NCI-H2196 (cell line): ENCODE results near the gene DNAJC18.

Source experiments
- DNase-seq: peaks from one replicate; lab custom pipeline; 2025; ENCODE audit not compliant: unreplicated experiment; lab: John Stamatoyannopoulos, UW

DNAJC18 gene

DNA sequence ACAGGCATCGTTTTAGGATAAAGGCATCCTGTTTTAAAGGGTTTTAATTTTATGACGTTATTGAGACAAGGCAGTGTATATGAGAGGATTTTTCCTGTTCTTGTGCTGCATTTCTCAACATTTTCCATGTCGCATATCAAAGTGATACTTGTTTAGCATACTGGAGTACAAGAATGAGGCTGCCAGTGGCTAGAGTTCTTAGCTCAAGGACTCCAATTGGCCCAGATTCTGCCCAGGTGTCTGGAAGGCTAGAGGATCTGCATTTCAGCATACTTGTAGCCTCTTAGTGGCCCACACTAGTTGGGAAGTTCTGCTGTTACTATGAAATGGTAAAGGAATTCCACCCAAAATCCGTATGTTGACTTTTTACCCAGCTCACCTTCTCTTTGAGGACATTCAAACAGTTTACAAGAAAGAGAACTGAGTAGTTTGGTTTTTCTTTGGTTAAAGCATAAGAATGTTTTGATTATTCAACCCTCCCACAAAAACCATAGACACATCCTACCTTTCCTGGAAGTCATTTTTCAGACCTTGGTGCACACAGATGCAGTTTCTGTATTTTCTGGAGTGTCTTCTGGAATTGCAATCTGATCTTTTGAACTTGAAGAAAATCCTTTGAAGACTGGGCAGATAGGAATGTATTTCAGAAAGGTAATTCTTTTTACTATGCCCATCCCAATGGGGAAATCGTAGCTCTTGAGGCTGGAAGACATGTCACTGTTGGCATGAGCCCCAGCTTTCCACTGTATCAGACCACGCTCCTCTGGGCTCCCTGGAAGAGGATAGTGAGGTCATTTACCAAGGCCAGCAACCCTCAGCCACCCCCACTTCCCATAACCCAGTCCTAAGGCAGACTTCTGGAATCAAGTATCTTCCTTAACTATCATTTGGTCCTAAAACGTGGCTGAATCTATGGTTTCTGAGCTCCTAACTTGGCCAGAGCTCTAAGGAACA is 67.6 kb downstream of the DNAJC18 start:
- DNase-seq, result peak; percentile 15

DNA sequence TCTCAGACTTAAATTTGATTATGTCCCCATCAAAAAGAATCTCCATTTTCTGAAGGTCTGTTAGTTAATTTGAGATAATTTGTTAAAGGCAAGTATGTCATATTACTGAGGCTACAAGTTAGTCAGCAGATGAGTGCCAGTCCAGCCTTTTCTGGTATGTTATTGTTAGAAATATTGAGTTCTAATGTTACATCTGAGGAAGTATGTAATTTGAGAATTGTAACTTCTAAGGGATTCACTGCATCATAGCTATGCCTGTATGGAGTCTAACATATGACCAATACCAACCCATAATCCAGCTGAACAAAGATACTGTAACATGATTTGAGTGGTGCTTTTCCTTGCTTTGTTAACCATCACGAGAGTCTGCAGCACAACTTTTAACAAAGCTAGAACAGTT is 70.1 kb downstream of the DNAJC18 start:
- DNase-seq, result no peak

DNA sequence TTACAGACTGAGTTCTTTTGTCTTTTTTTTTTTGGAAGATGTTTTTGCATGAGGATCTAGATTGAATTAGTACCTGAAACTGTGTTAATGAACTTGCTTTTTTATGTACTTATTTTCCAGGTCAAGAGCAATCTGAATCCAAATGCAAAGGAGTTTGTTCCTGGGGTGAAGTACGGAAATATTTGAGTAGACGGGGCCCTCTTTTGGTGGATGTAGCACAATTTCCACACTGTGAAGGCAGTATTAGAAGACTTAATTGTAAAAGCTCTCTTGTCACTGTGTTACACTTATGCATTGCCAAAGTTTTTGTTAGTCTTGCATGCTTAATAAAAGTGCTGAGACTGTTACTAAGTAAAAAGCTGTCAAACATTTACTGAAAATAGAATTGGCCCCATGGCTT is 70.7 kb downstream of the DNAJC18 start:
- no peak for DNase-seq

DNA sequence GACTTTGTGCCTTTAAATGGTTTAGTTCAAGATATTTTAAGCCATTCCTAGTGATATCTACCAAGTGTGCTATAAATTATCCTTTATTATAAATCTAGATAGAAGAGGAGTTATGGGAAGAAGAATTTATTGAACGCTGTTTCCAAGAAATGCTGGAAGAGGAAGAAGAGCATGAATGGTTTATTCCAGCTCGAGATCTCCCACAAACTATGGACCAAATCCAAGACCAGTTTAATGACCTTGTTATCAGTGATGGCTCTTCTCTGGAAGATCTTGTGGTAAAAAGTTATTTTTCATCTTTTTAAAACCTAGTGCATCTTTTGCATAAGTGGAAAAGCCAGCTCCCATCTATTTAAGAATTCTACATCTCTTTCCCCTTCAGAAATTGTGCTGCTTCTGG is 74.9 kb downstream of the DNAJC18 start:
- no peak for DNase-seq

DNA sequence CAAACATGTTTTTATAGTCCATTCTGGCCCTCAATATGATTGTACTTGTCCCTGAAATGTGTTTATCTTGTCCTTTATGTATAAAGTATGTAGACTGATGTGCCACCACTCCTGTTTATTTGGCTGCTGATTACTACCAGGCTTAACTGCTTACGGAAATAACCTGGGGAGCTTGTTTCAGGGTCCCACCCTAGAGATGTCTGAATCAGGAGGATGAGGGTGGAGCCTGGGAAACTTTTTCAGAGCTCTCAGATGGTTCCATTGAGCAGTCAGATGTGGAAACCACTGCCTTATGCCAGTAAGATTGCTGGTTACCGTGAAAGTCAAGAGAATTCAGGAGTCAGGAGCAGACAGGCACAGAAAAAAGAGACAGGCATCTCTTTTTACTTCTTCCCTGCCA is 75.4 kb downstream of the DNAJC18 start:
- DNase-seq, result no peak

DNA sequence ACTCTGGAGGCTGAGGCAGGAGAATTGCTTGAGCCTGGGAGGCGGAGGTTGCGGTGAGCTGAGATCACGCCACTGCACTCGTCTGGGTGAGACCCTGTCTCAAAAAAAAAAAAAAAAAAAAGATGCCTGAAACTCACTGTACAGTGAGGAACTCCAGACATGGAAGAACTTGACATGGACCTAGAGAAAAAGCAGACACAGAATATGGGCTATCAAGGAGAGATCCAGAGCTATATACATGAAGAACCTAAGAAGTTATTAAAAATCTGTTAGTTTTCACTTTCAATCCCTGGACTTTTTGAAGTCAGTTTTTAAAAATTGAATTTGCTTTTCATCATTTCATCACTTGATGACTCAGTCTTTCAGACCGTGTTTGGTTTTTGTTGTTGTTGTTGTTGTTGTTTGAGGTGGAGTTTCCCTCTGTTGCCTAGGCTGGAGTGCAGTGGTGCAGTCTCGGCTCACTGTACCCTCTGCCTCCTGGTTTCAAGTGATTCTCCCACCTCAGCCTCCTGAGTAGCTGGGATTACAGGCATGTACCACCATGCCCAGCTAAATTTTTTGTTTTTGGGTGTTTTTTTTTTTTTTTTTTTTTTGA is 77.4 kb downstream of the DNAJC18 start:
- no peak for DNase-seq

DNA sequence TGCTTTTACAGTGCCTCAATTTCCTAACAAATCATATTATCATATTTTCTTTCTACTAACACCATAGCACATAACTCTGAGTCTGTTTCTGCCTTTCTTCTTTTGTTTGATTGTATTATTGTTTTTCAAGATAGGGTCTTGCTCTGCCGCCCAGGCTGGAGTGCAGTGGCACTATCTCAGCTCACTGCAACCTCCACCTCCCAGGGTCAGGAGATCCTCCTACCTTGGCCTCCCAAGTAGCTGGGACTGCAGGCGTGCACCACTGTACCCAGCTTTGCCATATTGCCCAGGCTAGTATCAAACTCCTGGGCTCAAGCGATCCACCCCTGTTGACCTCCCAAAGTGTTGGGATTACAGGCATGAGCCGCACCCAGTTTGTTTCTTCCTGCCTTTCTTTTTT is 78.9 kb downstream of the DNAJC18 start:
- DNase-seq, result no peak
